BLaER1 treated with 17β-estradiol and CSF1 and Interleukin-3, amounts not matched to agents 10 nM and 100 nM (cell line): Measurements from ENCODE around the gene GPR15LG.
A peak's percentile ranks its signal among the peaks of the same experiment; 100 is the strongest.

Experiments
- H3K27ac ChIP-seq, 11 experiments: shearing (Covaris generic); formaldehyde crosslinking; 2 replicates each; pipeline ENCODE4 v1.8.1; 2022
- H3K27me3 ChIP-seq, 11 experiments: shearing (Covaris generic); formaldehyde crosslinking; 2 replicates each; pipeline ENCODE4 v1.8.1; 2022
- H3K36me3 ChIP-seq, 11 experiments: shearing (Covaris generic); formaldehyde crosslinking; 2 replicates each; pipeline ENCODE4 v1.8.1; 2022
- H3K4me1 ChIP-seq, 10 experiments: shearing (Covaris generic); formaldehyde crosslinking; 2 replicates each; pipeline ENCODE4 v1.8.1; 2022
- H3K4me2 ChIP-seq, 11 experiments: shearing (Covaris generic); formaldehyde crosslinking; 2 replicates each; pipeline ENCODE4 v1.8.1; 2022
- H3K4me3 ChIP-seq, 10 experiments: shearing (Covaris generic); formaldehyde crosslinking; 2 replicates each; pipeline ENCODE4 v1.8.1; 2022
- H3K9ac ChIP-seq, 11 experiments: shearing (Covaris generic); formaldehyde crosslinking; 2 replicates each; pipeline ENCODE4 v1.8.1; 2022
- H3K9me3 ChIP-seq, 11 experiments: shearing (Covaris generic); formaldehyde crosslinking; replicated peaks in 1 of 11; 2 replicates each; pipeline ENCODE4 v1.8.1; 2022
- H4K20me1 ChIP-seq, 11 experiments: shearing (Covaris generic); formaldehyde crosslinking; 2 replicates each; pipeline ENCODE4 v1.8.1; 2022
- Cebpa-rat ChIP-seq, 11 experiments: shearing (Covaris generic); IDR thresholded peaks; 2 replicates each; pipeline ENCODE4 v1.8.1; 2022

The GPR15LG gene

GRCh38 chr10:84181631-84182030, 8.0 kb downstream of the GPR15LG start:
- no peaks in the 10 kb centered on the region for H4K20me1 ChIP-seq
- peaks cover 8 to 24% (median 17%) of the 10 kb centered on the region in 11 experiments; a peak in 18 of 22 replicates for H3K9me3 ChIP-seq
- no peak overlapping the region for H3K27ac ChIP-seq
- no peaks in the 10 kb centered on the region for H3K36me3 ChIP-seq
- peaks cover 23 to 30% (median 27%) of the 10 kb centered on the region in 10 experiments for H3K4me1 ChIP-seq
- no peak overlapping the region for H3K9ac ChIP-seq
- H3K27me3 ChIP-seq, result no peaks in the 10 kb centered on the region
- no peak overlapping the region for H3K4me3 ChIP-seq
- no peak overlapping the region for H3K4me2 ChIP-seq
- TF ChIP-seq Cebpa-rat (IDR thresholded peaks at IDR 0.05), result no peak

GRCh38 chr10:84184517-84184916, 10.9 kb downstream of the GPR15LG start:
- Histone ChIP-seq H3K4me1 (peaks cover 1 to 5% (median 2%) of the 10 kb centered on the region in 10 experiments; a peak in 18 of 20 replicates), H3K4me2 (0 out of 22 replicates have a peak overlapping the region, but pooled peaks of 1 of the 11 experiments have one; percentile 2), H3K4me3 (no peak overlapping the region), H3K9me3 (peaks cover 8 to 24% (median 17%) of the 10 kb centered on the region in 11 experiments; a peak in 18 of 22 replicates), H3K36me3 (no peaks in the 10 kb centered on the region), H3K9ac (no peak overlapping the region), H3K27me3 (no peaks in the 10 kb centered on the region), H4K20me1 (no peaks in the 10 kb centered on the region), H3K27ac (no peak overlapping the region)
- no peak for TF ChIP-seq Cebpa-rat (IDR thresholded peaks at IDR 0.05)

- H3K4me1 ChIP-seq, result 0 out of 20 replicates have a peak, but pooled peaks cover 0 to 3% (median 0%) of the 10 kb centered on the region in 10 experiments
- H3K9me3 ChIP-seq, result peaks cover 8 to 19% (median 13%) of the 10 kb centered on the region in 11 experiments; a peak in 18 of 22 replicates
- no peaks in the 10 kb centered on the region for H3K27me3 ChIP-seq
These were observed 12.1 kb downstream of the GPR15LG start for GRCh38 chr10:84185526-84186175.

DNA sequence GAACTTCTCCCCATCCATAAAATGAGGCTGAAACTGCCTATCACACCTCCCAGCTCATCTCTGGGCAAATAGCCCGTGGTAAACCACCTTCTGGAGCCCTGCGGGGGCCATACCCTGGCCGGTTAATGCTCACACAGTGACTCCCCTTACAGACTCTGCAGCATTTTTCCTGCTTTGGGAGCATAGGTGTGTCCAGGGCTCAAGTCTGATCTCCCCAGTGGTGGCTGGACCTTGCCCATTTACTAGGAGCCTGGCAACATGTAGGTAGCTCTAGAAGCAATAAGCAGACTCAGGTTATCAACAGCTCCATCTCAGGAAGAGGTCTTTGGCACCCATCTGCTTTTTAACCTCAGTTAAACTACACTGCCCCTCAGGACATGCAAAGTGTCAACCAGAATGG, 15.2 kb downstream of the GPR15LG start:
- no peak overlapping the region for H3K4me3 ChIP-seq
- H3K27ac ChIP-seq, result no peak overlapping the region
- H3K4me2 ChIP-seq, result no peak overlapping the region
- H3K36me3 ChIP-seq, result no peaks in the 10 kb centered on the region
- TF ChIP-seq Cebpa-rat (IDR thresholded peaks at IDR 0.05), result no peak
- H3K4me1 ChIP-seq, result 0 out of 20 replicates have a peak, but pooled peaks cover 0 to 3% (median 0%) of the 10 kb centered on the region in 10 experiments
- peaks cover 11 to 20% (median 13%) of the 10 kb centered on the region in 11 experiments for H3K27me3 ChIP-seq
- no peak overlapping the region for H3K9ac ChIP-seq
- H4K20me1 ChIP-seq, result no peaks in the 10 kb centered on the region
- H3K9me3 ChIP-seq, result no peaks in the 10 kb centered on the region

More at GRCh38 chr10:84185526-84186175, 12.1 kb downstream of the GPR15LG start:
- Histone ChIP-seq H3K27ac (no peak overlapping the region), H3K9ac (no peak overlapping the region), H3K4me3 (no peak overlapping the region), H3K36me3 (no peaks in the 10 kb centered on the region), H4K20me1 (no peaks in the 10 kb centered on the region), H3K4me2 (no peak overlapping the region)
- no peak for TF ChIP-seq Cebpa-rat (IDR thresholded peaks at IDR 0.05)

DNA sequence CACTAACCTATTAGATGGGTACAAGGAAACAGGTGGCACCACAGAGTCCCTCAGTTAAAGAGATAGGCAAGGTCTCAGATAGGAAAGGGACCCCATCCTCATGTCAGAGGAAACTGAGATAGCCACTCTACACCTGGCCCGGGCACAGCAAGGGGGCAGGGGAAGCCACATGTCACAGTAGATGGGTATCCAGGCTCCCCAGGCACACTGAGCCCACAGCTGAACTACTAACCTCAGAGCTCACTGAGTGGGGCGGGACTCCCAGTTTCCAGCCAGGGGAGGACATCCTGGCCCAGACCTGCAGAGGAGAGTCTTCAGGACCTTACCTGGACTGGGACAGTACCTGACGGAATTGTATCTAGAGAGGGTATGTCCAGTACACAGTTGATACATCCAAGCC, 17.0 kb downstream of the GPR15LG start:
- TF ChIP-seq Cebpa-rat (IDR thresholded peaks at IDR 0.05), result no peak
- Histone ChIP-seq H3K9me3 (peaks cover 0 to 5% (median 0%) of the 10 kb centered on the region in 11 experiments; a peak in 1 of 22 replicates), H3K4me3 (no peak overlapping the region), H3K27me3 (peaks cover 29 to 38% (median 31%) of the 10 kb centered on the region in 11 experiments), H3K27ac (no peak overlapping the region), H3K36me3 (no peaks in the 10 kb centered on the region), H4K20me1 (peaks cover 0 to 8% (median 0%) of the 10 kb centered on the region in 11 experiments; a peak in 2 of 22 replicates), H3K4me1 (peaks cover 0 to 3% (median 0%) of the 10 kb centered on the region in 10 experiments; a peak in 1 of 20 replicates), H3K4me2 (no peak overlapping the region), H3K9ac (no peak overlapping the region)

DNA sequence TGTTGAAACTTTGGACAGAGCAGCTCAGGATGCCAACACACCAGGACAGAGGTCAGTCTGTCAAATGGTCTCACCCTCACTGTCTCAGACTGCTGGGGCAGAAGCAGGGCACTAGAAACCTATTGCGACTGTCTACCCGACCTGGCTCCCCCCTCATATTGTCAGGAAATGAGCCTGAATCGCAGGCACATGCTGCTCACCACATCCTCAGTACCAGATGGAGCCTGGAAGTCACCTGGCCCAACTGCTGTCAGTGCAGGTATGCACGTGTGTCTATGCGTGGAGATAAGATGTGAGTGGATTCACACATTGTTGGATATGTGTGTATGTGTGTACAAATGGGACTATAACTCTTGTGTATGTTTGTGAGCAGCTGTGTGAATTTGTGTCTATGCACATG, 17.5 kb downstream of the GPR15LG start:
- Histone ChIP-seq H3K27ac (no peak overlapping the region), H3K4me2 (no peak overlapping the region), H3K36me3 (no peaks in the 10 kb centered on the region), H3K9me3 (peaks cover 0 to 5% (median 0%) of the 10 kb centered on the region in 11 experiments; a peak in 1 of 22 replicates), H4K20me1 (peaks cover 0 to 8% (median 0%) of the 10 kb centered on the region in 11 experiments; a peak in 2 of 22 replicates), H3K27me3 (peaks cover 34 to 43% (median 36%) of the 10 kb centered on the region in 11 experiments), H3K9ac (no peak overlapping the region), H3K4me3 (no peak overlapping the region), H3K4me1 (peaks cover 0 to 3% (median 0%) of the 10 kb centered on the region in 10 experiments; a peak in 1 of 20 replicates)
- no peak for TF ChIP-seq Cebpa-rat (IDR thresholded peaks at IDR 0.05)

- Histone ChIP-seq H3K27me3 (peaks cover 36 to 51% (median 45%) of the 10 kb centered on the region in 11 experiments), H3K9ac (no peak overlapping the region), H3K4me2 (no peak overlapping the region), H3K27ac (no peak overlapping the region), H4K20me1 (peaks cover 0 to 8% (median 0%) of the 10 kb centered on the region in 11 experiments; a peak in 2 of 22 replicates), H3K36me3 (no peaks in the 10 kb centered on the region), H3K9me3 (peaks cover 0 to 5% (median 0%) of the 10 kb centered on the region in 11 experiments; a peak in 1 of 22 replicates), H3K4me3 (no peak overlapping the region), H3K4me1 (no peaks in the 10 kb centered on the region; a peak in 1 of 20 replicates)
- no peak for TF ChIP-seq Cebpa-rat (IDR thresholded peaks at IDR 0.05)
These were observed 19.7 kb downstream of the GPR15LG start for GRCh38 chr10:84193327-84193726.

GRCh38 chr10:84193846-84194423, 20.3 kb downstream of the GPR15LG start:
- no peaks in the 10 kb centered on the region for H3K36me3 ChIP-seq
- peak overlapping the region in 4 of 10 experiments; percentile 23 to 53 (median 29); a peak in 5 of 20 replicates for H3K4me3 ChIP-seq
- peak overlapping the region; percentile 11 to 67 (median 39); a peak in 15 of 22 replicates for H3K4me2 ChIP-seq

More at GRCh38 chr10:84193846-84194423, 20.3 kb downstream of the GPR15LG start:
- Histone ChIP-seq H4K20me1 (peaks cover 0 to 8% (median 0%) of the 10 kb centered on the region in 11 experiments; a peak in 2 of 22 replicates), H3K27me3 (peaks cover 36 to 51% (median 45%) of the 10 kb centered on the region in 11 experiments), H3K27ac (no peak overlapping the region), H3K9me3 (peaks cover 0 to 5% (median 0%) of the 10 kb centered on the region in 11 experiments; a peak in 1 of 22 replicates), H3K9ac (no peak overlapping the region), H3K4me1 (no peaks in the 10 kb centered on the region; a peak in 1 of 20 replicates)
- TF ChIP-seq Cebpa-rat (IDR thresholded peaks at IDR 0.05), result no peak
